HEK293 (cell line): Measurements from ENCODE around the gene DIP2C.

Source experiments
- CTCF ChIP-seq: fragments of 450-650 bp; formaldehyde crosslinking; IDR thresholded peaks from 2 replicates; pipeline ENCODE4 v1.5.1; 2016; ENCODE audit warnings: missing biosample characterization, missing genetic modification characterization
- KLF16 ChIP-seq: fragments of 450-650 bp; formaldehyde crosslinking; IDR thresholded peaks from 2 replicates; pipeline ENCODE4 v1.5.1; 2017; ENCODE audit warnings: missing biosample characterization, missing genetic modification characterization
- ZNF362 ChIP-seq: fragments of 450-650 bp; formaldehyde crosslinking; IDR thresholded peaks from 2 replicates; pipeline ENCODE4 v1.5.1; 2016; ENCODE audit warnings: missing biosample characterization, missing genetic modification characterization
- ZNF449 ChIP-seq: fragments of 450-650 bp; formaldehyde crosslinking; IDR thresholded peaks from 2 replicates; pipeline ENCODE4 v1.5.1; 2017; ENCODE audit warnings: missing biosample characterization, mild to moderate bottlenecking, missing genetic modification characterization, moderate library complexity
- ZNF639 ChIP-seq: fragments of 450-650 bp; formaldehyde crosslinking; IDR thresholded peaks from 2 replicates; pipeline ENCODE4 v1.5.1; 2016; ENCODE audit warnings: missing biosample characterization, missing genetic modification characterization

DNA sequence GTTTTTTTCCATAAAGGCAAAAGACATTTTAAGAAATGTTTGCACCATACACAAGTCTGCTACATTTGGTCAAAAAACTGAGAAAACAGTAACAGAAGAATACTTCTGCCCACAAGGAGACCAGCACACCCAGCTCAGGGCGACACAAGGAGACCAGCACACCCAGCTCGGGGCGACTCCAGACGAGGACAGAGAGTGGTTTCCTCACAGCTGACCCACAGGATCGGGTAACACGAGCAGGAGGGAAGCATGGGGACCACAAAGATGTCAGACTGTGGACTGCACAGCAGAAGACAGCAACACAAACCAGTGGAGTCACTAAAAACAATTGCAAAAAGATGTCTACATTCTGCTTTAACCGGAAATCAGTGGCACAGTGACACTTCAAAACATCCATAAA lies 237.6 kb downstream of the DIP2C start:
- TF ChIP-seq ZNF639 (tag by site-specific recombination) (no peak), ZNF362 (no peak), CTCF (tag by site-specific recombination) (no peak), KLF16 (tag by site-specific recombination) (no peak), ZNF449 (no peak)
